Skeletal muscle cell (primary cell): Measurements from ENCODE around the gene PUDP.
"Not testable (repeated sequence)": the region's sequence is repeated elsewhere in the genome, so short reads cannot be mapped to it uniquely, and the experiment has no call there.

Source experiments
- DNase-seq: peaks from one replicate; pipeline ENCODE4 v3.0.0-alpha.2; 2010; ENCODE audit warnings: low read depth
- H3K4me3 ChIP-seq: 2 replicates; pipeline ENCODE4 v1.5.1; 2011; ENCODE audit warnings: low read depth, mild to moderate bottlenecking, control low read depth, low read length, moderate library complexity

PUDP gene

DNA sequence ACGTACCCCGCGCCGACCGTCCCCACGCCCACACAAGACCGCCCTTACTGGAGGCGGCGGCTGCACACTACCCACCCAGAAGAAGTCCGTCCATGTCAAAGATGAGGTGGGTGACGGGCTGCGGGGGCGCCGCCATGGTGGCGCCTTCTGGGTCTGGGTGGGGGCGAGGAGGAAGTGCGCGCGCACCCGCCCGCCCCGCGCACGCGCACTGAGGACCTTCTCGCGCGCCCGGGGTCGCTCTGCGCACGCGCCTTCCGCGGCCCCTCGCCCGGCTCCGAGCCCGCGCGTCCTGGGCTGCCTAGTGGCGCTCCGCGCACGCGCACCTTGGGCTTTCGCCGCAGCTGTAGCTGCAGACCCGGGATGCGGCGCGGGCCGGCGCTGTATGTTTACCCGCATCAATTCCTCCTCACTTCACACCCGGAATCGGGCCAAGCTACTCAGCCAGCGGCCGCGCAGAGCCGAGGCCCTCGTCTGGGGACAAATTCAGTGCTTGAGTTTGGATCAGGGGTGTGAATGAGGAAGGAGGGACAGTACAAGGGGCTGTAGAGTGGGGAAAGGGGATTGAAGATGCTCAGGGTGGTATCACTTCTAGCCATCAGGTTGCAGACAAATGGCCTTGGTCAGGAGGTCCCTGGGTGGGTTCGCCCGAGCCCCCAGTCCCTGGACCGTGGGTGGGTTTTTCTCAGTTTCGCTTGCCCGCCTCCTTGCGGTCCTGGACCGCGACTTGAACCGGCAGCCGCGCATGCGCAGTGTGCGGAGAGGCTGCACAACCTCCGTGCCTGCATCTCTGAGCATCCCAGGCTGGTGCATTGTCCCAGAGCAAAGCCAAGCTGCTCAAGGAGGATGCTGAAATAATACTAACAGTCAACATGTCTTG is at the start of gene PUDP:
TSS of gene PUDP (minus strand) at position 176 of the 877 bp plus-strand sequence. CDS start at position 136, 40 bp downstream.
- H3K4me3 ChIP-seq: peak within 1 kb of the TSS; percentile 82
- DNase-seq: no peak

DNA sequence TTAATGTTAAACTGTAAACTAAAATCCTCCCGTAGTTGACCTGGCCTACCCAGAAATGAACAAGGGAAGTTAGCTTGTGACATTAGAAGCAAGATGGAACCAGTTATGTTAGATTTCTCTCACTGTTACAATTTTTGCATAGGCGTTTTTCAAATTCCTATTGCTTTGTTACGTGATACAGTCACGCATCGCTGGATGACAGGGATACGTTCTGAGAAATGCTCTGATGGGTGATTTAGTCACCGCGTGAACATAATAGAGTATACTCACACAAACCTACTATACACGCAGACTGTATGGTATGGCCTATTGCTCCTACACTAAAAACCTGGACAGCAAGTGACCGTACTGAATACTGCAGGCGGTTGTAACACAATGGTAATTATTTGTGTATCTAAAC is 46.7 kb upstream of the PUDP start:
- DNase-seq: no peak
- no peak overlapping the region for H3K4me3 ChIP-seq

DNA sequence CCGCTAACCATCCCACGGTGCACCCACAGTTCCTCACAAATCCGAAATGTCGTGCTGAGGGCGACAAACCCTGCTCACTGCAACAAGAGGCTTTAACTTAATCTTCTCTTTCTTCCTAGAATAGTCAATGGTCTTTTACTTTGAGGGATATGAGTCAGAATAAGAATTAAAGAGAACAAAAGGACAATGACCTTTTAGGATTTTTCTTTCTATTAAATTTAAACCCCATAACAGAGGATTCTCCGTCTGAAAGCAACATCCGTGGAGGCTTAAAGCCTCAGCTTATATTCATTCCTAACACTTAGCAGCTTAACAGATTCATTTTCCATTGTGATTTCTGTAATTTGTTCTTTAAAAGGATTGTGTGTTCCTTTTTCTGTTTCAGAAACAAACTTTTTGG is 44.9 kb upstream of the PUDP start:
- H3K4me3 ChIP-seq: no peak overlapping the region
- DNase-seq: no peak

DNA sequence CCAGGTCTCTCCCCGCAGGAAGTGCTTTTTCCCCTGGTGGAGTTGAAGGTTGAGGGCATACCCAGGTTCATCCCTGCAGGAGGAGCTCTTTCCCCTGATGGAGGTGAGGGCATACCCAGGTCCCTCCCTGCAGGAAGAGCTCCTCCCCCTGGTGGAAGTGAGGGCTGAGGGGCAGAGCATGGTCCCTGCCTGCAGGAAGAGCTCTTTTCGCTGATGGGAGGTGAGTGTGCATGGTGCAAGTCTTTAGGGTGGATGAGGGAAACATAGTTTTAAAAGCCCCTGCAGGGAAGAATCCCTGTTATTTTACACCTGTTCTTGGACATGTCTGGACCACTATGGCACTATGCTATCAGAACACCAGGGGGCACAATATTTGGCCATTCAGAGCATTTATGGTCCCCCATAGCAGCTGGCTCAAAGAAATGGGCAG is 43.7 kb upstream of the PUDP start:
- H3K4me3 ChIP-seq: no peak overlapping the region

DNA sequence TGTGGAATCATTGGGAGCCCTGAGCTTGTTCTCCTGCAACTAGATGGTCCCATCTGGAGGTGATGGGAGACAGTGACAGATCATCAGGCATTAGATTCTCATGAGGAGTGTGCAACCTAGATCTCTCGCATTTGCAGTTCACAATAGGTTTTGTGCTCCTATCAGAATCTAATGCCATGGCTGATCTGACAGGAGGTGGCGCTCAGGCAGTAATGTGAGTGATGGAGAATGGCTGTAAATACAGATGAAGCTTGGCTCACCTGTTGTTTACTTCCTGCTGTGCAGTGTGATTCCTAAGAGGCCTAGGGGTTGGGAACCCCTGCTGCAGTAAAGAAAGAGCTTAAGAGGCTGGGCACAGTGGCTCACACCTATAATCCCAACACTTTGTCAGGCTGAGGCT is 42.2 kb upstream of the PUDP start:
- DNase-seq: no peak
- no peak overlapping the region for H3K4me3 ChIP-seq

More for the DNA sequence above, 43.7 kb upstream of the PUDP start:
- DNase-seq: no peak

DNA sequence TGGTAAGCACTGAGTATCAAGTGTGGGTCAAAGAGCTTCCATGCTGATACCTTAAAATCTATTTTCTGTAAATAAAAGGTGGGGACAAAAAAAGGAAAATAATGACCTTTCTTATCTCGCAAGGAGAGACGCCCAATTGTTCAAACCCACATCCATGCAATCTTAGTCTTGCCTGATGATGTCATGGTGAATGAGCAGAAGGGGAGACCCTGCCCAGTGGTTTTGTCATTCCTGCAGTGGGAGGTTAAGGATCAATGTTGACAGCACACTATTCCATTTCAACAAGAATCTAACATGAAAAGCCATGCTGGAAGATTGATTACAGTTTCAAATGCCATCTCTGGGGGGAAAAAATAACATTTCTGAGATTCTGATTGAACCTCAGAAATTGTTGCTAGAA is 40.7 kb upstream of the PUDP start:
- no peak overlapping the region for H3K4me3 ChIP-seq
- DNase-seq: no peak

DNA sequence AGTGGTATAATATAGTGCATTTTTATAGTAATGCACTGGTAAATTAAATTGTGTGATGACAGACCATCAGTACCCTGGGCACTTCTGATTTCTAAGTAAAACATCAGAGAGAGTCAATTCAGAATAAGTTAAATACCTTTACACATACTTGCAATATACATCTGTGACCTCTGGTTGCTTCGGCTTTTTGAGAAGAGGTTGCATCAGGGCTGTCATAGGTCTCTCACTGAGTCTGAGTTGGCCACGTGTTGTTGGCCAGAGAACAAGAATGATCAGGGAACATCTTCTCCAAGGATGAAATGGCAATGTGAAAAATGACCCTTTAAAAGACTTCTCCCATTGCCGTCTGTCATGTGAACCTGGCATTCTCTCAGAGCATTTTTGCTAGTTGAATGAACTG is 36.9 kb upstream of the PUDP start:
- no peak for DNase-seq
- no peak overlapping the region for H3K4me3 ChIP-seq

DNA sequence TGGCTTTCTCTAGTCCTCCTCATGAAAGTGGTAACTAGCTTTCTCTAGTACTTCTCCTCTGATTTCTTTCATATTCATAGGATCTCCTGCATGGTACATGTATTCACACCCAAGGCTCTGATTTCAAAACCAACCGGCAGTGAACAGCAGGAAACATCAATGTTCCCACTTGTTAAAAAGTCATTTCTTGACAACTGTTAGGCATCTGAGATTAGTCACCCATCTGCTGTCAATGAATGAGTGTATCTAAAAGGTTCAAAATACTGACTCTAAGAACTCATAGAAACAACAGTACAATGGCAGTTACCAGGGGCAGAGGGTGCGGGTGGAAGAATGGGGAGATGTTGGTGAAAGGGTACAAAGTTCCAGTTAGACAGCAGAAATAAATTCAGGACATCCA is 31.5 kb upstream of the PUDP start:
- no peak overlapping the region for H3K4me3 ChIP-seq
- DNase-seq: no peak

DNA sequence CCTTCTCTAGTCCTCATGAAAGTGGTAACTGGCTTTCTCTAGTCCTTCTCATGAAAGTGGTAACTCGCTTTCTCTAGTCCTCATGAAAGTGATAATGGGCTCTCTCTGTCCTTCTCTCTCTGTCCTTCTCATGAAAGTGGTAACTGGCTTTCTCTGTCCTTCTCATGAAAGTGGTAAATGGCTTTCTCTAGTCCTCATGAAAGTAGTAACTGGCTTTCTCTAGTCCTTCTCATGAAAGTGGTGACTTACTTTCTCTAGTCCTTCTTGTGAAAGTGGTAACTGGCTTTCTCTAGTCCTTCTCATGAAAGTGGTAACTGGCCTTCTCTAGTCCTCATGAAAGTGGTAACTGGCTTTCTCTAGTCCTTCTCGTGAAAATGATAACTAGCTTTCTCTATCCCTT is 30.9 kb upstream of the PUDP start:
- DNase-seq, H3K4me3 ChIP-seq: not testable (repeated sequence)

DNA sequence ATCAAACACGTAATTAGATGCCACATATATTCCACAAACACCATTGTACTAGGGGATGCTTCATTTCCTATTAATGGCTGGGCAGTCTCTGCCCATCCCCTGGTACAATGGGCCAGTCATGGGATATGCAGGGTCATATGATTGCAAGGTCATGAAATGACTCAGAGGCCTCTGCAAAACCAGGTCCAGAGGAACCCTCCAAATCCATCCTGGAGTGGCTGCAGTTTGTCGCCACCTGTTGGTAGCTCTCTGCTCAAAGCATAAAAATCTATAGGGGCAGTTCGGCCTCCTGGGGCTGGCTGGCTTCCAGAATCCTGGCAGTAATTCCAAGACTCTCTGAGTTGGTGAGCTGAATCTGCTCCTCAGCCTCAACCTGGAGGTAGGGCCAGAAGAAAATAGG is 22.9 kb upstream of the PUDP start:
- no peak for DNase-seq
- H3K4me3 ChIP-seq: no peak overlapping the region

DNA sequence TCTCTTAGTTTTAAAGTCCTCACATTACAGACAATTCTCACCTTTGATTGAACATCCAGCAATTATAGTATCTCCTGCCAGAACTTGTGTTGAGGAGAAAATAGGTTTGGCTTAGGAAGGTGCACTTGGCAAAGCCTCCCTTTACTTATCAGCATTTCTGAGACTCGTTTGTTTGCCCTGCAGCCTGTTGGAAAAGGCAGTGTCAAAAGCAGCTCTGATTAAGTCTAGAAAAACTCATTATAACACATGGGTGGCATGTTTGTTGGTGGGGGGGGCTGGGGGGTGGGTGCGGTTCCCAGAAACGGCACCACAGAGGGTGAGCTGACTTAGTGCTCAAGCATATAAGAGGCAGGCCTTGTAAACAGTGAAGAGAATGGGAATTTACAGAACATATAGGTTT is 21.7 kb upstream of the PUDP start:
- DNase-seq: no peak
- no peak overlapping the region for H3K4me3 ChIP-seq

DNA sequence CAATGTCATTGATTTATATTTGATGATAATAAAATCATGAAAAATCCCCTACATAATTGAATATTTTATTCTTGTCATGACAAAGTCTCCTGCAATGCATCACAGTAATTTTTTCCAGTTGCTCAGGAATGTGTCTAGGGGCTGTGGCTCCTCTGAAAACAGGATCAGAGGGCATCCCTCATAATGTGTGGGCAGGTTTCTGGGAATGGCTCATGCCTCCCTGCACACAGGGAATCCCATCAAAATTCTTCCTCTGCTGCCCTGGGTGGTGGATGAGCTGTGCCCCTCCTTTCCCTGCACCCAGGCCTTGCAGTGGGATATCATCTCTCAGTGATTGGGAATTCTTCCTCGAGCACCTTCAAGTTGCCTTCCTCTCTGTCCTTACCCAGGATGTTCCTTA is 20.4 kb upstream of the PUDP start:
- no peak for DNase-seq
- no peak overlapping the region for H3K4me3 ChIP-seq

DNA sequence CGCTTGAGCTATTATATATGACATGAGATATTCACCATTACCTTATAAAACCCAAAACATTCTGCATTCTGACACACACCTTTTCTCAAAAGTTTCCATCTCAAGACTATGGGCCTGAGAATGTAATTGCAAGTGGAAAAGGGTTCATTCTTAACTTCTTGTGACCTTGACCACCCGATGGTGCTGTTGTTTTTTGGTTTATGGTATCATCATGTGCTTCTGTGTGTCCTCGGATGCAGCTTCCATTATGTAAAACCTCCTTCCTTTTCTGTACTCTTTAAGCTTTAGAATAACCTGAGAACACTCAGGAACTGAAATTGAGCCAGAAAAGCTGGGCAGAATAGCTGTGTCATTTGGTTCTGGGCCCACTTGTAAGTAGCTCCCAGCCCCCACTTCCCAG is 16.2 kb upstream of the PUDP start:
- H3K4me3 ChIP-seq: no peak overlapping the region
- DNase-seq: no peak

DNA sequence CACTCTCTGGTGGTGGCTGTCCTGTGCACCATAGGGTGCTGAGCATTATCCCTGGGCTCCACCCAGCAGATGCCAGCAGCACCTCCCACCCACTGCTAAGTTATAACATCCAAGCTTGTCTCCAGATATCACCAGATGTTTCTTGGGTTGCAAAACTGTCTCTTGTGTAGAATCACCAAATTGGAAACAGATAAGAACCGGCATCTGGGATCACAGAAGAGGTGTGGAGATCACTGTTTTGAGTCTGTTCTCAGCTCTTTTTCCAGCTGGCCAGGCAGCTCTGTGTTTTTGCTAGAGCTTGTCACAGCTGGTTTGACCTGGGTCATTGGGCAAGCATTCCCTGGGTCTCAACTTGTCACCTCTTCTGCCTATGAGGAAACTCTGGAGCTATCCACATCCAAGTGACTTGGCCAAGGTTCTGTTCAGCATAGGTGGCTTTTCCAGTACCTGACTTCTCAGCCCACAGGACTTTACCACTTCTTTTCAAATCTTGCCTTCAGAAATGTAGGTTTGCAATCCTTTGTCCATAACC is 15.3 kb upstream of the PUDP start:
- H3K4me3 ChIP-seq: no peak overlapping the region
- DNase-seq: no peak

DNA sequence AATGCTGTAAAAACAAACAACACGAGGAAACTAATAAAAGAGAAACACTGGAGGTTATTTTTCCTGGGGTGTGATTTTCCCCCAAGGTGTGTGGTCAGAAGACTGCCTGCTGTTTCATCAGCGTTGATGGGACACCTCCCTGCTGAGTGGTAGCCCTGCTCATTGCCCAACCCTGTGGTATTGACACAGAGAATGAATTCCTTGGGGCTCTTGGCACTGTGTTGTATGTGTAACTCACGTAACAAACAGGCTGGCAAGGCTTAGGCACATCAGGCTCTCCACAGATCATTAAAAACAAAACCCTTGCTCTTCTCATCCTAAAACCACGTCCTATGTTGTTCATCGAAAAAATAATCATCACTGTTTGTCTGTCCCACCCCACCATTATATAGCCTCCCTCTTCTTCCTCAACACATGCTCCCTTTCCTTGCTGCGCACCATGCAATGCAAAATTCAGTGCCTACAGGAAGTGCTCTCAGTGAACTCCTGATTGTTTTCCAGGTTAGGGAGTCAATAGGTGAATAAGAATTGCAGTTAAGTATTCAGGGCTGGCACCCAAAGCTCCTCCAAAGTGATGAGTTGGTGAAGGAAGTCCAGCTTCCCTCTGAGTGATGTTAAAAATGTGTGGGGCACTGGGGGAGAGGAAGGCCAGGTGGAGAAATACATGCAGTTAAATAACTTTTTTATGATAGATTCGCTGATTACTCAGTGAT is 11.4 kb upstream of the PUDP start:
- DNase-seq: no peak
- no peak overlapping the region for H3K4me3 ChIP-seq

DNA sequence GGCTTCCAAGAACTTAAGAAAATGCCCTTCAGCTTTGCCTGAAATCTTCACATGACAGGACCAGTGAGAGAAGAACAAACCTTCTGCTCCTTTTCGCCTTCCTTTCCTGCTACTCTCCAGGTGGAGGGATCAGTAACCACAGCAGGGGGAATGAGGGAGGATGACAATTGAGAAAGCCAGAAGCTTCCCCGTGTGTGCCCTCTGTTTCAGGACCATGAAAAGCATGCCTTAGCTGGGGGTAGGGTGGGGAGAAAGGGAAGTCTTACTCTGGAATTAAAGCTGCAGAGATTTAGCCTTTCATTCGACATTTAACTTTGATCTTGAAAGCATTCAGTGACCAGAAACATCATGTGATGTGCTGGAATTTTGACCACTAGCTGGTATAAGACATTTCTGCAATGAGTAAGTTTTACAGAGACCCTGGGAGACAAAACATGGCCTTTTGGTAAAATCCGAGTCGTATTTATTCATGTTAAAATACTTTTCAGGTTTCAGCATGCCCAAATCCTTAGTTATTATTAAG is 10.6 kb upstream of the PUDP start:
- no peak for DNase-seq
- no peak overlapping the region for H3K4me3 ChIP-seq

DNA sequence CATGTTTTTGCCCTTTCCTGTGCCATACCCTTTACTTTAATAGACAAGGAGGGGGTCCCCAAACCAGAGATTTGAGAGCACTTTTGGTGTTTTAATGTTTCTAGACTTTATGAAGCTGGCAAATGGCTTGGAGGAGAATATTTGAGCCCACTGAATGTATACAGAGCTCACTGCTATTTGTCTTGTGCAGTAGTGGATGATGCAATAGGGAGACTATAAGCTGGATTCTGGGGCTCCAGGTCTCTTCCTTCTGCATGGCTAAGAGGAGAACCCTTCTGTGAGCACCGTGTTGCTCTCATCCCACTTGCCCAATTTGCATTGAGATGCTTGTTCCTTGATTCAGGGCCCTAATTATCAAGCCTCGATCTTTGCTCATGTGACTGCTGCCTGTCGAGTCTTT is 8.9 kb upstream of the PUDP start:
- no peak for DNase-seq
- H3K4me3 ChIP-seq: no peak overlapping the region

DNA sequence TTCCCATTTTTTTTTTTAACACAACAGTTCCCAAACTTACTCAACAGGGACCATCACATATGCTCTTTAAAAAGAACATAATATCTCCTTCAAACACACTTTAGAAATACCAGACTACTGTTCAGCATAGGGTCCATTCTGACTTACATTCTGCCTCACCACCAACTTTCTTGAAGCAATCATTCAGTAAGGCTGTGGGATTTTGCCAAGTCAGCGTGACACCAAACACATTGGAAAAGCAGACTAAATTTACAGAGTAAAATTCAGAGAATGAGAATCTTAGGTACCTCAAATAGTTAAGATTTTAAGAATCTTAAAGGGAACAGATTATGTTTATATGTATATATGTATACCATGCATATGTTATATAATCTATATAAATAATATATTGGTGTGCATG is 7.2 kb upstream of the PUDP start:
- H3K4me3 ChIP-seq: no peak overlapping the region
- no peak for DNase-seq

DNA sequence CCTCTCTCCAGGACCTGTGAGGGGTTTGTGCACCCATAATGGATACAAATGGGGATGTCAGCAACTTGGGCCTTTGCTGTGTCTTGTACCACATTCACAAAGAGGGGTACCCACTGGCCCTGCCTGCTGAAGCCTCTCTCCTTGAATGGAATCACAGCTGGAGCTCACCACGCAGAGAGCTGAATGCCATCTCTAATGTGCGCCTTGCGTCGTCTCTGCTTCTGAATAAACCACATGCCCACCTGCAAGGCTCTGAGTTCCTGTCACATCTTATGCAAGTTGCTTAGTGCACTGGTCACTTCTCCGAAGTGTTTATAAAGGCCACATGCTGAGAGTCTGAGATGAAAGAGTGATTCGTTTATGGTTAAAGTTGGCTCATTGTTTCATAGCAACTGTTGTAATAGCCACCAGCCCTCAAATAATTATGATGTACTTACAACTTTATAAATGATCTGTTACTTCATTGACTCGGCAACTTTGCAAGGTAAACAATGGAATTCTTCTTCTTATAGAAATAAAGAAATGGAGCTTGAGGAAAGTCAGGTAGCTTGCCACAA is 6.2 kb upstream of the PUDP start:
- no peak for DNase-seq
- H3K4me3 ChIP-seq: no peak overlapping the region

DNA sequence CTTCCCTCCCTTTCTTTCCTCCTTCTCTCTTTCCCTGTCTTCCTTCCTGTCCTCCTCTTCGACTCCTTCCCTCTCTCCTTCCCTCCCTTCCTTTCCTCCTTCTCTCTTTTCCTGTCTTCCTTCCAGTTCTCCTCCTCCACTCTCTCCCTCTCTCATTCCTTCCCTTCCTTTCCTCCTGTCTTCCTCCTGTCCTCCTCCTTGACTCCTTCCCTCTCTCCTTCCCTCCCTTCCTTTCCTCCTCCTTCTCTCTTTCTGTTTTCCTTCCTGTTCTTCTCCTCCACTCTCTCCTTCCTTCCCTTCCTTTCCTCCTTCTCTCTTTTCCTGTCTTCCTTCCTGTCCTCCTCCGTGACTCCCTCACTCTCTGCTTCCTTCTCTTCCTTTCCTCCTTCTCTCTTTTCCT is 5.3 kb upstream of the PUDP start:
- no peak for DNase-seq
- H3K4me3 ChIP-seq: no peak overlapping the region
